Caco-2 (cell line): ENCODE measurements around the gene MRPS27. TPM values are rescaled to one million over a fixed set of nuclear protein-coding genes. Genes with fewer than 3 reads are reported as not detected.

Experiments
- BruUV-seq: library from RNA; stranded (reverse); fragments of 400-500 nt; replicated peaks from 2 replicates; lab custom pipeline; 2021; lab: Mats Ljungman, UMichigan
- CTCF ChIA-PET: fragments of 300-600 bp; sonication (Branson Sonifier 250); formaldehyde crosslinking; loops from one replicate; lab custom pipeline; 2022; ENCODE audit warnings: antibody characterized with exemption; lab: Charles Lee
- POLR2A ChIA-PET: fragments of 300-600 bp; sonication (Branson Sonifier 250); formaldehyde crosslinking; loops from one replicate; lab custom pipeline; 2022; ENCODE audit warnings: antibody characterized with exemption; lab: Charles Lee
- DNase-seq, 2 experiments: peaks; one replicate each; pipeline versions ENCODE4 v3.0.0 to v3.0.0-alpha.2; 2020 to 2022
- H3K27me3 ChIP-seq: replicated peaks from 2 replicates; pipeline ENCODE4 v1.6.0; 2011; ENCODE audit warnings: low read length; ENCODE audit not compliant: control insufficient read depth, insufficient read depth
- H3K36me3 ChIP-seq: 2 replicates; pipeline ENCODE4 v1.5.1; 2011; ENCODE audit warnings: low read length; ENCODE audit not compliant: control insufficient read depth, insufficient read depth
- H3K4me1 ChIP-seq: fragments of 250-450 bp; sonication (Bioruptor Pico); 2 replicates; pipeline ENCODE4 v1.5.1; 2020; ENCODE audit warnings: mild to moderate bottlenecking
- H3K4me3 ChIP-seq: 2 replicates; pipeline ENCODE4 v1.5.1; 2011; ENCODE audit warnings: low read depth, mild to moderate bottlenecking, control low read depth, low read length
- H3K9me3 ChIP-seq: fragments of 250-450 bp; sonication (Bioruptor Pico); 2 replicates; pipeline ENCODE4 v1.5.1; 2020; ENCODE audit warnings: mild to moderate bottlenecking, moderate library complexity
- H3K27ac Mint-ChIP-seq: one replicate; pipeline ENCODE4 v1.8.0; 2022; ENCODE audit warnings: mixed read lengths; ENCODE audit not compliant: unreplicated experiment
- H3K27me3 Mint-ChIP-seq: one replicate; pipeline ENCODE4 v1.8.0; 2022; ENCODE audit warnings: mixed read lengths; ENCODE audit not compliant: insufficient read depth, unreplicated experiment
- H3K36me3 Mint-ChIP-seq: one replicate; pipeline ENCODE4 v1.8.0; 2022; ENCODE audit warnings: mild to moderate bottlenecking, mixed read lengths; ENCODE audit not compliant: insufficient read depth, unreplicated experiment
- H3K4me1 Mint-ChIP-seq: one replicate; pipeline ENCODE4 v1.8.0; 2022; ENCODE audit warnings: low read depth, mixed read lengths; ENCODE audit not compliant: unreplicated experiment
- H3K4me3 Mint-ChIP-seq: one replicate; pipeline ENCODE4 v1.8.0; 2022; ENCODE audit warnings: mild to moderate bottlenecking, moderate library complexity, mixed read lengths; ENCODE audit not compliant: unreplicated experiment
- H3K9me3 Mint-ChIP-seq: one replicate; pipeline ENCODE4 v1.8.0; 2022; ENCODE audit warnings: mixed read lengths; ENCODE audit not compliant: unreplicated experiment
- intact Hi-C: fragments of 100-400 bp; cut with micrococcal nuclease; formaldehyde crosslinking; loops from one replicate; pipeline ENCODE4 v1.10.0; 2022; ENCODE audit not compliant: unreplicated experiment
- total RNA-seq: library from RNA; stranded (reverse); gene quantifications from 2 replicates; pipeline ENCODE4 v1.2.3, GENCODE V29; 2022
- TF ChIP-seq, protein P1 (sequence below), 2 experiments: fragments of 200-600 bp in 1 of 2; IDR thresholded peaks; 1 replicate in 1 of 2; 2 replicates in 1 of 2; pipeline versions ENCODE4 v1.5.1 to v1.8.0; 2011 to 2022; ENCODE audit warnings: antibody characterized with exemption in 1 of 2, control low read depth in 1 of 2, inconsistent platforms in 1 of 2, low read depth in 1 of 2, low read length in 1 of 2, mild to moderate bottlenecking in 1 of 2, moderate library complexity in 1 of 2; ENCODE audit not compliant: insufficient read depth in 1 of 2, severe bottlenecking in 1 of 2, unreplicated experiment in 1 of 2

MRPS27 gene
- total RNA-seq, 1 experiment from 2014 or later = 71.1 TPM

DNA sequence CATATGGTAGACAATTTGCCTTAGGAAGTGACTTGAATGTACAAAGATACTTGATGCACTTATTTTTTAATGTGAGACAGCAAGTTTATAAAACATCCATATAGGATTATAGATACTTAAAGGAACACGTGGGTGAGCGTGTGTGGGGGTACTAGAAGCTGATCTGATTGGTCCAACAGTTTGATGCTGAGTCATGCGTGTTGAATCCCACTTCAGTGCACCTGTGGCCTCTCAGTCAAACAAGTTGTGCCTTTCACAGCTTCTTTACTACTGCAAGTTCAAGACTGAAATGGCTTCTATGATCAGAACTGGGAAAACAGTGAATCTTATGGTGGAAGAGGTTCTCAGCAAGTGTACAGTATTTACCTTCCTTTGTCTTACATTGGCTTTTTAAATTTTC is 113.9 kb downstream of the MRPS27 start:
- Mint-ChIP-seq H3K27ac (no peak overlapping the region), H3K4me1 (no peaks in the 10 kb centered on the region), H3K27me3 (no peaks in the 10 kb centered on the region), H3K4me3 (no peak overlapping the region), H3K9me3 (no peaks in the 10 kb centered on the region), H3K36me3 (no peaks in the 10 kb centered on the region)
- CTCF ChIA-PET = no interaction called here
- TF ChIP-seq, protein P1, sequence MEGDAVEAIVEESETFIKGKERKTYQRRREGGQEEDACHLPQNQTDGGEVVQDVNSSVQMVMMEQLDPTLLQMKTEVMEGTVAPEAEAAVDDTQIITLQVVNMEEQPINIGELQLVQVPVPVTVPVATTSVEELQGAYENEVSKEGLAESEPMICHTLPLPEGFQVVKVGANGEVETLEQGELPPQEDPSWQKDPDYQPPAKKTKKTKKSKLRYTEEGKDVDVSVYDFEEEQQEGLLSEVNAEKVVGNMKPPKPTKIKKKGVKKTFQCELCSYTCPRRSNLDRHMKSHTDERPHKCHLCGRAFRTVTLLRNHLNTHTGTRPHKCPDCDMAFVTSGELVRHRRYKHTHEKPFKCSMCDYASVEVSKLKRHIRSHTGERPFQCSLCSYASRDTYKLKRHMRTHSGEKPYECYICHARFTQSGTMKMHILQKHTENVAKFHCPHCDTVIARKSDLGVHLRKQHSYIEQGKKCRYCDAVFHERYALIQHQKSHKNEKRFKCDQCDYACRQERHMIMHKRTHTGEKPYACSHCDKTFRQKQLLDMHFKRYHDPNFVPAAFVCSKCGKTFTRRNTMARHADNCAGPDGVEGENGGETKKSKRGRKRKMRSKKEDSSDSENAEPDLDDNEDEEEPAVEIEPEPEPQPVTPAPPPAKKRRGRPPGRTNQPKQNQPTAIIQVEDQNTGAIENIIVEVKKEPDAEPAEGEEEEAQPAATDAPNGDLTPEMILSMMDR (IDR thresholded peaks at IDR 0.05; ENCODE audit: insufficient read depth in 1 of 2, low read depth in 1 of 2, low read length in 1 of 2, severe bottlenecking in 1 of 2, unreplicated experiment in 1 of 2) = no peak
- Histone ChIP-seq H3K4me3 (no peak overlapping the region), H3K4me1 (no peaks in the 10 kb centered on the region), H3K9me3 (no peaks in the 10 kb centered on the region), H3K27me3 (no peaks in the 10 kb centered on the region), H3K36me3 (no peaks in the 10 kb centered on the region)
- intact Hi-C loops = no loop called here
- DNase-seq = no peak
- BruUV-seq = no TSS peak
- POLR2A ChIA-PET = no interaction called here

DNA sequence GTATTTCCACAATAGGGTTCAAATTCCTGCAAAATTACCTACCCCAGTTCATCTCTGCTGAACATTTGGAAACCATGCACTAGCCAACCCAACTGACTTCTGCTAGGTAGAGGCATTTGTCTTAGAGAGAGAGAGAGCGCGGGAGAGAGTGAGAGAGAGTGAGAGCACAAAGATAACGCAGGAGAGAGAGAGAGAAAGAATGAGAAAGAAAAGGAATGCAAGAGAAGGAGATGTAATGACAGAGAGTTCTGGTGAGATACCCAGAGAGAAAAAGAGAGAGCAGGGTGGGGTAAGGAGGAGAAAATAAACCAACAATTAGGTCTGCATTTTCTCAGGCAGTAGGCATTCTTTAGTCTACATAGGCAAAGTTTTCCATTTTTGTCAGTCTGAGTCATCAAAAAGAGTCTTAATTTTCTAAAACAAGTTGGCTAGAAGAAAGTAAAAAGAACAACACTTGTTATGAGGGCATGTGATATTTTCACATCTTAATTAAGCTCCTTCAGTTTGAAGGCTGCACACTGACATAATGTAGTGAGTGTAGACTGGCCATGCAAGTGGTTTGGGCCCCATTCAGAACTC is 114.5 kb downstream of the MRPS27 start:
- Mint-ChIP-seq H3K4me1 (no peaks in the 10 kb centered on the region), H3K27ac (no peak overlapping the region), H3K27me3 (no peaks in the 10 kb centered on the region), H3K4me3 (no peak overlapping the region), H3K9me3 (no peaks in the 10 kb centered on the region), H3K36me3 (no peaks in the 10 kb centered on the region)
- intact Hi-C loops = no loop called here
- Histone ChIP-seq H3K9me3 (no peaks in the 10 kb centered on the region), H3K4me1 (no peaks in the 10 kb centered on the region), H3K4me3 (no peak overlapping the region), H3K36me3 (no peaks in the 10 kb centered on the region), H3K27me3 (no peaks in the 10 kb centered on the region)
- DNase-seq = no peak
- TF ChIP-seq, protein P1 (IDR thresholded peaks at IDR 0.05; ENCODE audit: insufficient read depth in 1 of 2, low read depth in 1 of 2, low read length in 1 of 2, severe bottlenecking in 1 of 2, unreplicated experiment in 1 of 2) = no peak
- BruUV-seq = no TSS peak
- ChIA-PET POLR2A (no interaction called here), CTCF (no interaction called here)

DNA sequence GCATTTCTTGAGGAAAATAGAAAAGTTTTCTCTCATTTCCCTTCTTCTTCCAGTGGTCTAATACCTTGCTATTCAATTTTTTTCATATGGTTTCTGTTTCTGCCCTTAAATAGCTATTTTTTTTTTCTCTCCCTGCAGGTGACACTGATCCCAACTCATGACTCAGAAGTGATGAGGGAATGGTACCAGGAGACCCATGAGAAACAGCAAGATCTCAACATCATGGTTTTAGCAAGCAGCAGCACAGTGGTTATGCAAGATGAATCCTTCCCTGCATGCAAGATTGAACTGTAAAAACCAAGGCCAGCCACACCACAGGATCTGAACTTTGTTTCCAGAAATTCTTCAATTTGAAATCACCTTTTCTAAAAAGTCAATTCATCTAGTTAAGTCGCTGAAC is 115.1 kb downstream of the MRPS27 start:
- TF ChIP-seq, protein P1 (IDR thresholded peaks at IDR 0.05; ENCODE audit: insufficient read depth in 1 of 2, low read depth in 1 of 2, low read length in 1 of 2, severe bottlenecking in 1 of 2, unreplicated experiment in 1 of 2) = no peak
- ChIA-PET CTCF (no interaction called here), POLR2A (no interaction called here)
- Histone ChIP-seq H3K4me1 (no peaks in the 10 kb centered on the region), H3K4me3 (no peak overlapping the region), H3K36me3 (no peaks in the 10 kb centered on the region), H3K9me3 (no peaks in the 10 kb centered on the region), H3K27me3 (no peaks in the 10 kb centered on the region)
- no peak overlapping the region for H3K27ac Mint-ChIP-seq
- H3K36me3 Mint-ChIP-seq = no peaks in the 10 kb centered on the region
- no TSS peak for BruUV-seq
- no peak for DNase-seq
- H3K4me3 Mint-ChIP-seq = no peak overlapping the region
- H3K9me3 Mint-ChIP-seq = no peaks in the 10 kb centered on the region
- H3K27me3 Mint-ChIP-seq = no peaks in the 10 kb centered on the region
- H3K4me1 Mint-ChIP-seq = no peaks in the 10 kb centered on the region
- intact Hi-C loops = no loop called here
